Renal pelvis (tissue), 4 donors: ENCODE results near the gene EN1. TPM values are rescaled to one million over a fixed set of nuclear protein-coding genes. Genes with fewer than 3 reads are reported as not detected.

Experiments used
- DNase-seq: peaks from one replicate; pipeline ENCODE4 v3.0.0-alpha.2; 2013
- polyA plus RNA-seq, 3 donors: library from polyadenylated mRNA; unstranded; fragments of 120-200 nt; gene quantifications; one replicate each; pipeline ENCODE4 v1.2.1, GENCODE V29; 2013; ENCODE audit not compliant: insufficient read length in 3 of 3

Gene EN1
- polyA plus RNA-seq, 3 donors = not detected

DNA sequence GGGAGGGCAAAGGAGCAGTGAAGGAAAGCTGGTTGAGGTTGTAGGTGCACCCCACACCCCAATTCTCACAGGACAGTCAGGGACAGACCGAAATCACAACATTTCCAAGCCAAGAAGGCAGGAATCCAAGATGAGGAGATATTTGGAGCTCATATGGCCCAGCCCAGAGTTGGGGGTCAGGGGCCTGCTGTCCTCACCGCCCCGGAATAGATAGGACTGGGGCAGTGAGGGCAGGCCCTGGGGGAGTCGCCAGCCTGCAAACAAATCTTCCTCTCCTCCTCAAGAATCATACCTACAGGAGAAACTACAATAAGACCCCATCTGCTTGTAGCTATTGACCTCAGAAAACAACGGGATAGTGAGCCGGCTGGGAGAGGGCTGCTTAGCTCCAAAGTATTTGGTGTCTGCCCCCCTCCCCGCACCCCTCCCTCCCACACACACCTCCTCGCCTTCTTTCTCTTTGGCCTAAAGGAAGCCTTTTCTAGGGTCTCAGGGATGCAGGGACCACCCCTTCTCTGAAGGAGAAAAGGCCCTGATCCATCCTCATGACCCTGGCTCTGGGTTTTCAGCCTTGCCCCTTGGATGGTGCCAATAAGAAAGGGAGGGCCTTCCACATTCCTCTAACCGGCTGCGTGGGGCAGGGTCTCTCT lies 3.8 kb downstream of the EN1 start:
- DNase-seq = no peak

DNA sequence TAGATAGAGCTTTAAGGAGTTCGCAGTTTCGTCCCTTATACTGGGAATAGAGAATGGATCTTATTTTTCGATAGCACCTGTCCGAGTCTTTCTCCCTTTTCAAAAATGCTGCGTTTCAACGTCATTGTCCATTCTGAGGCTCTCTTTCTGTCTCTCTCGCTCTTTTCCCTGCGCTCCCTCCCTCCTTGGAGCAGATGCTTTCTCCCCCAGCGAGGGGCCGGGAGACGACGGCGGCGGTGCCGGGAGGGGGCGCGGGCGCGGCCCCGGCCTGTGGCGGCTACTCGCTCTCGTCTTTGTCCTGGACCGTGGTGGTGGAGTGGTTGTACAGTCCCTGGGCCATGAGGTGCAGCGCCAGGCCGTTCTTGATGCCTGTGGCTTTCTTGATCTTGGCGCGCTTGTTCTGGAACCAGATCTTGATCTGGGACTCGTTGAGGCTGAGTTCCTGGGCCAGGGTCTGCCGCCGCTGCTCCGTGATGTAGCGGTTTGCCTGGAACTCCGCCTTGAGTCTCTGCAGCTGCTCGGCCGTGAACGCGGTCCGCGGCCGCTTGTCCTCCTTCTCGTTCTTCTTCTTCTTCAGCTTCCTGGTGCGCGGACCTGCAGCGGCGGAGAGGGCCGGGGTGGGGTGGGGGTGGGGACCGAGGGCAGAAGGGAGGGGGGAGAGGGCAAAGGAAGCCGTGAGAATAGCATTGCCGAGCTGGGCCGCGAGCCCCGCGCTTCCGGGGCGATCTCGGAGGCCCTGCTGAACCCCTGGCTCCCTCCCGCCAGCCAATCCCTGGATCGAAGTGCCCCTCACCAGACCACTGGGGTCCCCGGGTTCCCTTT lies 4.6 kb downstream of the EN1 start:
- DNase-seq = no peak

DNA sequence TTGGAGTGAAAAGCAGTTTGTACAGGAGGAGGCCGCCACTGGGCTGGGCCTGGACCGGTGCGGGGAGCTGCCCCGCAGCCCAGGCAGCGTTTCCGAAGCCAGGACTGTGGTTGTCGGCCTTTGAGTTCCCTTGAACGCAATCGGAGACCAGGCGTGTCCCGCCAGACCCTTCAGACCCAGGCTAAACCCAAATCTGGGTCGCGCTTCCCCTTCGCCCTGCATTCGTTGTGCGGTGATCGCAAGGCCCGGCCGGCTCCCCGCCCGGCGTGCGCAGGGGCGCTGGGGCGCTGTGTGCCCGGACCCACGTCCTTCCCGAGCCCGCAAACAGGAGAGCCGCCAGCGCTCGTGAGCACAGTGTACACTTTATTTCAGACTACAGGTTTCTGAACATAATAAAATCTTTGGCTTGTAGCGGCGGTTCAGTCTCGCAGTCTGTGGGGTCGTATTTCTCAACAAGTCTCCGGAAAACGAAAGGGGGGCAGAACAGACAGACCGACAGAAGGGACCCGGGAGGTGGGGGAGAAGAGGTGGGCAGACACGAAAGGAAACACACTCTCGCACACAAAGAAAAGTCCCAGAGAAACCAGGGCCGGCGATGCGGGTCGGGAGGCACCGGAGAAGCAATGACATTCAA lies 5.5 kb downstream of the EN1 start:
- DNase-seq = no peak

DNA sequence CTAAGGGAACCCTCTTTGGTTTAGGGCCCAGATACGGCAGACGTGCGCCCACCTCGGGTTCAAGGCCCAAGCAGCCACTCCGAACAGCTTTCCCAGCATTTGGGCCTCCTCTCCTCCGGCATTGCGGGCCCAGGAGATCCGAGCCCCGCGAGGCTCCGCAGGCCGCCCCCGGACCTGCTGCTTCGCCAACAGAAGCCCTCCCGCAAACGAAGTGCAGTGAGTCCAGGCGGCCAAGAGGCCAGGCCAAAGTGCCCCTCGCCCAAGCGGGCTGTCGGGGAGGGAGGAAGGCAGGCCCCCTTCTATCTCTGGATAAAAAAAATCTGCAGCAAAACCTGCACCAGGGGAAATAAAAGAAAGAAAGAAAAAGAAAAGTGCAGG lies 6.0 kb downstream of the EN1 start:
- DNase-seq = no peak

DNA sequence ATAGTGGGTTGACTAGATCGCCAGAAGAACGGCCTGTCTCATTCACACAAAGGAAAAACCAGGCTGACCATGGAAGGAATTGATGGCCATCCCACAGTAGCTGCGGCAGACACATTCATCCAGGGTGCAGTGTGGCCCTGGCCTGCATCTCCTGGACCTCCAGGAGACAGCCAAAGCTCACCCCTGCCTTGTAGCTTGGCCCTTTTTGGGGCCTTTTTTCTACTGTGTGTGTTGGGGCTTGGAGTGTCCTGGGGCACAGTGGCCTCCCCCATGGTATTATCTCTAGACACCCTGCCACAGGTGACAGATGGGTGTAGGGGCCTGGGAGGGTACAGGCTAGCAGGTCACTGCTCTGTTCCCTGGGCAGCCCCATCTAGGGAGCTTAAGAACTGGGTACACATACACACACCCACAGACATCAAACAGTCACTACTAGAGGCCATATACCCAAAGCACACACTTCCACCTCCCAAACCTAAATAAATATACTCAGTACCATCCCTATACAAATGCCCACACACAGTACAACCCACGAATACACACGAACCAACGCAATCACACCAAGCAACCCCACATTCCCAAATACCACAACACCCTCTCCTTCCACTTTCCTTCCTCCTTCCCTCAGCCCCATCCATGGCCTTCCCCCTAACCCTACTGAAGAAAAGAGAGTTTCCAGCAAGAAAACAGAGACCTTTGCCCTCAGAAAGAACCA lies 8.6 kb downstream of the EN1 start:
- DNase-seq = no peak

DNA sequence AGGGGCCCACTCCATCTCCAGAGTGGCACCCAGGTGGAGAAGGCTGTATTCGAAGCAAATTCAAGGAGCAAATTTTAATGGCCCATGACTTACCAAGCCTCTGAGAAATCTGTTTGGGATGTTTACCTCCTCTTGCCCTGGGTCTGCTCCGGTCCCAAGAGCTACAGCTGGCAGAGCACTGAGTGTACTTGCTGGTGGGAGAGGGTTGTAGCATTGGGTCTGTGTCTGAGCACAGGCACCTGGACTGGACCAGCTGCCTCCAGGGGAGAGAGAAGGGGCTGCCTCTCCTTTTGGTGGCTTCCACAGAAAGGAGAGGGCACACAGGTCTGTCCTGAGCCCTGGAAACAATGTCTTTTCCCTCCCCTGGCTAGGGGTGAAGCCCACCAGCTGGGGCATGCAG lies 9.8 kb downstream of the EN1 start:
- DNase-seq = no peak

DNA sequence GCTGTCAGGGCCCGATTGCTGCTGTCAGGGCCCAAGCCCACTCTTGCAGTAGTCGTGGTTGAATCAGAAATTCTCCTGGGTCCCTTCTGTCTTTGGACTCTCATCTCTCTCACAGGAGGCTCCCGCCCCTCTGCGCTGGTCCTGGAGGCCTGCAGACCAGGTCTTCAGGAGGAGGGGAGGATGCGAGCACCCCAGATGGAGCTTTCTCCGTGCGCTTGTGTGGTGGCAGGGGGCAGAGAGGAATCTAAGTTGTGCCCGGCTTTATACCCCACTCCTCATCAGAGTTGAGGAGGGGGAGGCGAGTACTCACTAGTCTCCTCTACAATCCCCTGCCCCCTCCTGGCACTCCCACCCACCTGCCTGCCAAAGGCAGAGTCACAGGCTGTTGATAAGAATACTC lies 10.4 kb downstream of the EN1 start:
- no peak for DNase-seq

DNA sequence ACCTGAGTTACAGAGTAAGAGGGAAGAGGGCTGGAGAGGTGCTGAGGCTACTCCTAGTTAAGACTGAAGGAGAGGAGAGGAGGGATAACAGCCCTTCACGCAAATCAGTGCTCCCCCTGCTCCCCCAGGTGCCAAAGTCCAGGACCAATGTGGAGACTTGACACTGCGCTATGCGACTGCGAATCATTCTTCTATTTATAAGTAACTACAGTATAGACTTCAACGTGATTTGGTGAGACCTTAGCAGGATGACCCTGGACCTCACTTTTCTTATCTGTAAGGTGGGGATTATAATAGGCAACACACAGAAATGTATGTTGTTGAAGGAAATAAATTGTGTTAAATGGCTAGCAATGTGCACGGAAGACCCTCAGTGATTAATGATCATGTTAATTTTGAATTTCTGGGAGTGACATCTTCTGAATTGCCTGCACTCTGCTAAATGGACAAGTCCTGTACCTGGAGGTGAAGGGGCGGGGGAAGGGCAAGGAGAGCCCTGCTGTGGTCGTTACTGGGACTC lies 11.0 kb downstream of the EN1 start:
- DNase-seq = no peak

DNA sequence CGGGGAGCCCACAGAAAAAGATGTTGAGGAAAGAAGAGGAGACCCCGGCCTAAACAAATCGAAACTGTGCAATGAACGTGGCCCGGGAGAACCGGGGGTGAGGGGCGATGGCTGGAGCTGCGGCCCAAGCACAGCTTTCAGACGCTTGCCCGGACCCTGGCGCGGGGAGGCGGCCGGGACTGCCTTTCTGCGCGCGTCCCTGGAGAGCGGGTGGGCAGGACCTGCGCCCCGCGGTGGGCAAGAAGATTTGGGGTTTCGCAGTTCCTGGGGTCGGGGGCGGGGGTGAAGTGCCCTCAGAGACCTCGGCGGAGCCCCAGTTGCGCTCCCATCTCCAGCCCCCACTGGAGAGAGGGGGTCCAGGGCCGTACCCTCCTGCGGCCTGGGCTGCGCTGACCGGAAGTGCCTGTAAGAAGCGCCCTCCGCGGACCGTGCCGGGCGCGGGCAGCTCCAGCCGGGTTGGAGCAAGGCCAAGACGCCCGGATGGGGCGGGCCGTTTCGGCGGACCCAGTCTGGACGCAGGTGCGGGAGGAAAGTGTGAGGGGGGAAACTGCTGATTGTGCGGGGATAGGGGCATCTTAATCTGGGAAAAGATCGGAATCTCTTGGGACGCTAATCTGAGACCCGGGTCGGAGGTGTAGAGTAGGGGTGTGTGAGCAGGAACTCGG lies 11.6 kb downstream of the EN1 start:
- no peak for DNase-seq

DNA sequence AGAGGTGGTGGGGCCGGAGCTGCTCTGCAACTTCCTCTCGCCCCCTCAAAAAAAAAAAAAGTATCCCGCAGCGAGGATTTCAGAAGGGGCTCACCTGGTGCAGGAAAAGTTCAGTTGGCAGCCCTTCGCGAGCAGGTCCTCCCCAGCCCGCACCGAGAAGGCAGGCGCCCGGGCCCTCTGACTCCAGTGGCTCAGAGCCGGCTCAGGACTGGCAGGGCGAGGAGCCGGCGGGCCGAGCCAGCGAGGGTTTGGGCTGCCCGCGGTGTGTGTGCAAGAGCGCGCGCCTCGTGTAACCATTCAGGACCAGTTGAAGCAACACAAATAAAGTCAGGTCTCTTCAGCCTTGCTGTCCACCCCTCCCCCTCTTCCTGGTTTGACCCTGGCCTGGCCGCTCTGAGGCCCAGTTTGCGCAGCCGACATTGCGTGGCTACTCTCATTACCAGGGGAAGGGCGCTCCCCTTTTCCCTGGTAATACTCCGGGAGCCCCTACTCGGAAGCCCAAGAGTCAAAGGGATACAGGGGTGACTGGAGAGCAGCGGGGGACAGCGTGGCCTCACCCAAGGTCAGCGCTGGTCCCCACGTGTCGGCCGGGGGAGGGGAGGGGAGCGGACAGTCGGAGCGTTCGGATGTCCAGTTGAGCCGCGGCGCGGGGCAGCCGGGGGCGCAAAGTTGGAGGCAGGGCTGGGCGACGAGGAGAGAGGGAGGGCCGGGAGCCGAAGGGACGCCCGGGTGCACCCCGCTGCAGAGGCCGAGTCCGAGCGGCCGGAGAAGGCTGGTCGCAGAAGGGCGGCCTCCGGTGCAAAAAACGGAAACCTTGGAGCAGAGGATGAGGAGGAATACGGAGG lies 12.3 kb downstream of the EN1 start:
- DNase-seq = no peak

DNA sequence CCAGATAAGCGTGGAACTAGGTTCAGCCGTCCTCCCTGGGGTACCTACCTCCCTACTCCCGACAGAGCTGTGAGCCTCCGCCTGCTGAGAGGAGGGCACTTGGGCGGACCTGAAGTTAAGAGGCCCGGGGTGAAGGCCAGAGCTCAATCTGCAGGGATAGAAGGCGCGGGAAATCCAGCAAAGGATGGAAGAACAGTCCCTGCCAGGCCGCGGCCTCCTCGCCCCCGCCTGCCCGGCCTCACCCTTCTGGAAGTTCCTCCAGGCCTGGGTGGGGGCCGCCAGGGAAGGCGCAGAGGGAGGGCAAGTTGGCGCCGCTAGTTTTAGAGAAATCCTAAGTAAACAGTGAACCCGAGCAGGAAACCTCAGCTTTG lies 13.0 kb downstream of the EN1 start:
- DNase-seq = no peak

DNA sequence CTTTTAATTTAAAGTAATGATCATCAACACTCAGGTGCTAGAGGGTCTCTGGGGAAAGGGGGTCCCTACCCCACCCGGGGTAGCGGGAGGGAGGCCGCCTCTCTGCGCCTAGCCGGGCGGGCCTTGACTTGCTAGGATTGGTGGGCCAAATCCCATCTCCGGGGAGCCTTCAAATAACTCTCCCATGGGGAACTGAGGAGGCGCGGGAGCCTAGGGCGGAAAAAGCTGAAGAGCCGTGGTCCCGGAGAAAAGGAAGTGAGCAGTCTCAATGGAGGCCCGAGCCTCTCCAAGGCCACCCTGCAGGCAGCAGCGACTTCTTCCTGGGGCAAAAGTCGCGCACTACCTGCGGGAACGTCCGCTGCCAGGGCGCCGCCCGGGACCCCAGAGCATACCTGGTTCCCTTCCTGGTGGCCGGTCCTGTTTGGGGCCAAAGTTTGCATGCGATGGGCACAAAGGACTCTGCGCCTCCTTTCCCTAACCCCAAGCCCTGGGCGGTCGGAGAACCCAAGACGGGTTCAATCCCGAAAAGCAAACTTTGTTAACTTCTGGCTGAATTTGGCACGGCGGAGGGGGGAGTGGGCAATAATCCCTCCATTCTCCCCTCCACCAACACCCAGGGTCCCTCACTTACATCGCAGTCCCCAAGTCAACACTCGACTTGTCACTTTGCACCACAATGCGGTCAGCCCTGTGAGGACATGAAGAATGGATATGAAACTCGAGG lies 13.6 kb downstream of the EN1 start:
- DNase-seq = no peak

DNA sequence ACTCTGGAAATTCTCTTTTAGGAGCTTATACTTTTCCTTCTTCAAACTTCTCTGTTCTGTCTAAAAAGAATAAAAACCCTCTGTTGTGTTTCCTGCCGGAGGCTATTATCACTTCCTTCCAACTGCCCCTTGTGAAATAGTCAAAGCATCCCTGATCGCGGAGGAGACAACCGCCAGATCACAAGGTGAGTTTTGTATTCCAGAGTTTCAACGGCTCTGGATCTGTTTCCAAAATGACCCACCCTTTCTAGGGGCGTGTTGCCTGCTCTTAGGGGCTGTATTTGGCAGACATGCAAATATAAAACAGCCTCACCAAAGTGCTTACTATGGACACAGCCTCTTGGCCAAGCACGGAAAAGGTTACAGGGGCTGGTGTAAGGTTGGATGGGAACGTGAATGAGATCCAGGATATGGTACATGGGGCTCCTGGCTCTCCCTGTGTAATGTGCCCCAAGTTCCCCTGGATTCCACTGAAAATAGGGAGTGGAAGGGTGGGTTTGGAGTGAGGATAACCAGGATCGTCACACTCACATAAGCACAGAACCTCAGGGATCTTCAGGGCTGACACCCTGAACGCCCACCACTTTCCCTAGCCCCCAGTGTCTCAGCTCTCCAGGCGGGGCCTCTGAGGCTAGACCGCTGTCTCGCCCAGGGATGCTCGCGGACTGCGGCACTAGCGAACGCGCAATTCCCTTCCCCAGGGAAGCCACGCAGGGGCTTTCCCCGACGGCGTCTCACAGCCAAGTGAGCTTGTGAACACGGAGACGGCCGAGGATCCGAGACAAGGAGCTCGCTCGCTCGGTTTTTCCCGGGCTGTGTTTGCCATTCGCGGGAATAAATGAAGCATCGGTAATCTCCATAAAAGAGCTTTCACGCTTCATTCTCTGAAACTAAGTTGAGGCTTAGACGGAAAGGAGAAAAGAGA lies 14.4 kb downstream of the EN1 start:
- no peak for DNase-seq

DNA sequence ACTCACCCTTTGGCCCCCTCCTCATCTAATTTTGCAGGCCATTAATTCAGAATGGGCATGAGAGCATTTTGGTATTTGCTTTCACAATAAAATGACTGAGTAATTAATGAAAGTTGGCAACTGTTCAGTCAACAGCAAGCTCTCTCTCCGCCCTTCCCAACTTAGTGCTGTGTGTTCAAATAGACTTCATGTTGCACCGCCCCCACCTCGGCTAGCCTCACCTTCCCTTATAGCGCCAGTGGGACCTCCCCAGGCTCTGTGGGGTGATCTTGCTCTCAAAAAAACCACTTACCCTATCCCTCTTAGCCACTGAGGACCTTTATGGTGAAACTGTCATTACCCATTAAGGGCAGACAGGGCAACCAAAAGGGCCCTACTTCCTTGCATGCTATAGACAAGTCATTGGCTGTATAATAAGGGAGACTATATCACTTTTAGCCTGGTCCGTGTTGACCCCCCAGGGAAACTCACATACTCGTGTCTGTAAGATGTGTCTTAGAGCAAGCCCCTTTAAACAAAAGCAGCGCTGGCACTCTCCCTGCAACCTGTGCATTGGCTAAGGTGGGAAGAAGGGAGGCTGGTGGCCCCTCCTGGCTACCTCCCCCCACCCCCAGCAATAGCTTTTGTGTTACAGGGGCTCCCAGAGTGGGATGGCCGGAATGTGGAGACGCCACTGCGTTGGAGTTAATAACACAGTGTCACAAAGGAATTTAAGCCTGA lies 15.2 kb downstream of the EN1 start:
- no peak for DNase-seq

DNA sequence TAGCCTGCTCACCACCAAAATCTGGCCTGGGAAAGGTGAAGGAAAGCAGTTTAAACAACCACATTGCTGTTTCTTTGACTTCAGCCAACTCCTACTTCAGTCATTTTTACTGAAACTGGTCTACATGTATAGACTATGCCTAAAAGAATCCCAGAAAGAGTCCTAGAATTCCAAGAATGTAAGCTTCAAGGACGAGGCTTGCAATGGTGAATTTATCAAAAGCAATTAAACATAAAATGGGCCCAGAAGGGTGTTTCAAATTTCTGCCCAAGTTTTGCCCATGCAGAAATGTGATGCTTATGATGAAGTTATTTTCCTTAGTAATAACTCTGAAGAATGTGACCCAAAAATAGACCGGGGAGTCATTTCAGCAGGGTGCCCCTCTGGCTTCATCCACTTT lies 16.6 kb downstream of the EN1 start:
- DNase-seq = no peak

DNA sequence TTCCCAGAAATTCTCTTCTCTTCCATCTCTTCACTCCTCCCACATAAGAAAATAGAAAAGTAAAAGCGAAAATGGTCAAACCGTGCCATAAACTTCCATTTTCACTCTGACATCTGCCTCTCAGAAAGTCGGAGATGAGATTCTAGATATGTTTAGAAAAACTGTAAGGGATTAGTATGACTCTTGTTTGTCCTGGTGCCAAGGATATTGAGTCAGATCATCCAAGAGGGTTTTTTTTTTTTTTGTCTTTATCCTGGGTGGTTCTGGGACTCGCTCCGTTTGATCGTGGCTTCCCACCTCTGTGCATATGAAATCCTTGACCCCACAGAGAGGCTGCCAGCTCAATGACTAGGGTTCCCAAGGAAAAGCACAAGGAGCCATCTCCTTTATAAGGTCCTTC lies 17.3 kb downstream of the EN1 start:
- DNase-seq = no peak

DNA sequence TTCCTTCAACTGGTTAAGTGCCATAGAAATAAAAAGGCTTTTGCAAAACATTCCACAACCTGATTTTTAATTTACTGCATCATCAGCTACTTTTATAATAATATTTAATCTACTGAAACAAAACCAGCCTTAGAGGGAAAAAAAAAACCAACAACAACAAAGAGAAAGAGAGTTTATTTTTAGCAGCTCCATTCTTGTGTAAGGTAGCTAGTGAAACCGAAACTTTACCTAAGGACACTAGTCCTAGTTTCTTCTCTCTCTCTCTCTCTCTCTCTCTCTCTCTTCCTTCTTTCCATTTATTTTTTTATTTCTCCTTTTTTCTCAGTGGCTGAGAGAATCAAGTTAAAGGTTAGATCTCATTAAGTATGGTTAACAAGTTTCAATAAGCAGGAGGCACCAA lies 21.4 kb downstream of the EN1 start:
- no peak for DNase-seq

DNA sequence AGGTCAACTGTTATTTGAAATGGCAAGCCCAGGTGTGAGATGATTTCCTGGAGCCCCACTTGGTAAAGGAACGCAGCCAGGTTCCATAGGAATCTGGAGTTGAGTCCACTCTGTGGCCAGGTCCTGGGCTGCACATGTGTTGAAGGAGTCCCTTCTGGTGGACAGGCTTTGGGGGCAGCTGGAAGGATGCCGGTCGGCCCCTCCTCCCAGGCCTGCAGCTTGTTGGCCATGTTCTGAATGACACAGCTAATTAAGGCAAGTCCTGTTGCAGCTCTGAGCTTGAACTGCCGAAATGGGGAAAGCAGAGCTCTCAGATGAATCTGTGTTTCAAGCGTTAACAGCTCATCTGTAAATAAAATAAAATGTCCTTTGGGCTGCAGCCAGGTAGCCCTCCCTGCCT lies 23.8 kb downstream of the EN1 start:
- DNase-seq = no peak
